ENCODE measurements around the gene FBXL13. TPM values are rescaled to one million over a fixed set of nuclear protein-coding genes. Genes with fewer than 3 reads are reported as not detected.

The FBXL13 gene
- total RNA-seq, 2 experiments from 2014 or later = 1.6 to 2.0 TPM

- Histone ChIP-seq H3K9me3 (ENCODE audit: low read length) (no peaks in the 10 kb centered on the region), H3K9me2 (ENCODE audit: insufficient read depth, low read length) (no peaks in the 10 kb centered on the region), H3K4me3 (ENCODE audit: low read depth, low read length, poor library complexity, severe bottlenecking) (no peak overlapping the region), H3K4me2 (ENCODE audit: low read length) (no peak overlapping the region), H3K27ac (ENCODE audit: low read depth, low read length, poor library complexity, severe bottlenecking) (no peak overlapping the region), H3K36me3 (ENCODE audit: insufficient read depth, low read length) (no peaks in the 10 kb centered on the region), H4K20me1 (ENCODE audit: insufficient read depth, low read length) (no peaks in the 10 kb centered on the region), H2AFZ (ENCODE audit: low read length) (no peak overlapping the region), H3K79me2 (ENCODE audit: insufficient read depth, low read depth, low read length) (no peaks in the 10 kb centered on the region), H3K4me1 (ENCODE audit: insufficient read depth, low read length, poor library complexity, severe bottlenecking) (no peaks in the 10 kb centered on the region)
- POLR2A ChIA-PET = interaction anchor here (1.1 to 1.4 kb wide), 2 partner anchors 11 to 13 kb away, joined by 3 read pairs; no protein-coding TSS in a partner anchor
- CTCF ChIA-PET (ENCODE audit: unreplicated experiment) = no interaction called here
- intact Hi-C loops (cut with micrococcal nuclease; ENCODE audit: unreplicated experiment) = no loop called here
- BruUV-seq (replicated peaks) = no TSS peak
- TF ChIP-seq, protein P1, sequence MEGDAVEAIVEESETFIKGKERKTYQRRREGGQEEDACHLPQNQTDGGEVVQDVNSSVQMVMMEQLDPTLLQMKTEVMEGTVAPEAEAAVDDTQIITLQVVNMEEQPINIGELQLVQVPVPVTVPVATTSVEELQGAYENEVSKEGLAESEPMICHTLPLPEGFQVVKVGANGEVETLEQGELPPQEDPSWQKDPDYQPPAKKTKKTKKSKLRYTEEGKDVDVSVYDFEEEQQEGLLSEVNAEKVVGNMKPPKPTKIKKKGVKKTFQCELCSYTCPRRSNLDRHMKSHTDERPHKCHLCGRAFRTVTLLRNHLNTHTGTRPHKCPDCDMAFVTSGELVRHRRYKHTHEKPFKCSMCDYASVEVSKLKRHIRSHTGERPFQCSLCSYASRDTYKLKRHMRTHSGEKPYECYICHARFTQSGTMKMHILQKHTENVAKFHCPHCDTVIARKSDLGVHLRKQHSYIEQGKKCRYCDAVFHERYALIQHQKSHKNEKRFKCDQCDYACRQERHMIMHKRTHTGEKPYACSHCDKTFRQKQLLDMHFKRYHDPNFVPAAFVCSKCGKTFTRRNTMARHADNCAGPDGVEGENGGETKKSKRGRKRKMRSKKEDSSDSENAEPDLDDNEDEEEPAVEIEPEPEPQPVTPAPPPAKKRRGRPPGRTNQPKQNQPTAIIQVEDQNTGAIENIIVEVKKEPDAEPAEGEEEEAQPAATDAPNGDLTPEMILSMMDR (conservative IDR thresholded peaks at IDR 0.05; ENCODE audit: low read length) = no peak
- no peak for TF ChIP-seq EZH2phosphoT487 (IDR thresholded peaks at IDR 0.05; ENCODE audit: borderline replicate concordance, low read depth, low read length)
- no peak for DNase-seq (ENCODE audit: low spot score)
Measured at GRCh38 chr7:102830197-102830596, 244.4 kb downstream of the FBXL13 start.

DNA sequence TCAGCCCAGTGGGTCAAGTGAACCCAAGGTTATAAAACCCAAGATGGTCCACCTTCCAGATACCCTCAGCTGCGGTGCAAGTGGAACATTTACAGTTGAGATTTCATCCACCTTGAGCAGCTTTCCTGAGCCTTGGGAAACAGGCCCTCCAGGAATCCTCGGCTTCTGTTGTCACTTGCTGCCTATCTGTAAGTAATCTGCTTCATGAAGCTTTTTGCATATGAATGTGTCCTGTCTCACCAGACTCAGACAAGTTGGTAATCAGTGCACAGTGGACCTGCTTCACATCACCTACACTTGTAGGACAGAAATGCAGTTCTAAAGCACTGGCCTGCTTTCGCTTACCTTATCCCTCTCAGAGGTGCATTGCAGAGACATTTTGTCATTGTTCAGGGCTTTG, 245.5 kb downstream of the FBXL13 start:
- no TSS peak for BruUV-seq (replicated peaks)
- H3K36me3 ChIP-seq (ENCODE audit: insufficient read depth, low read length) = no peaks in the 10 kb centered on the region
- no peaks in the 10 kb centered on the region for H3K79me2 ChIP-seq (ENCODE audit: insufficient read depth, low read depth, low read length)
- DNase-seq (ENCODE audit: low spot score) = no peak
- H3K27ac ChIP-seq (ENCODE audit: low read depth, low read length, poor library complexity, severe bottlenecking) = no peak overlapping the region
- TF ChIP-seq EZH2phosphoT487 (IDR thresholded peaks at IDR 0.05; ENCODE audit: borderline replicate concordance, low read depth, low read length) = no peak
- TF ChIP-seq, protein P1 (conservative IDR thresholded peaks at IDR 0.05; ENCODE audit: low read length) = no peak
- no peak overlapping the region for H3K4me2 ChIP-seq (ENCODE audit: low read length)
- no peaks in the 10 kb centered on the region for H4K20me1 ChIP-seq (ENCODE audit: insufficient read depth, low read length)
- intact Hi-C loops (cut with micrococcal nuclease; ENCODE audit: unreplicated experiment) = no loop called here
- no peaks in the 10 kb centered on the region for H3K9me2 ChIP-seq (ENCODE audit: insufficient read depth, low read length)
- no peak overlapping the region for H3K4me3 ChIP-seq (ENCODE audit: low read depth, low read length, poor library complexity, severe bottlenecking)
- no peak overlapping the region for H2AFZ ChIP-seq (ENCODE audit: low read length)
- POLR2A ChIA-PET = no interaction called here
- H3K9me3 ChIP-seq (ENCODE audit: low read length) = no peaks in the 10 kb centered on the region
- CTCF ChIA-PET (ENCODE audit: unreplicated experiment) = no interaction called here
- no peaks in the 10 kb centered on the region for H3K4me1 ChIP-seq (ENCODE audit: insufficient read depth, low read length, poor library complexity, severe bottlenecking)

GRCh38 chr7:102828286-102828685, 246.3 kb downstream of the FBXL13 start:
- no peaks in the 10 kb centered on the region for H3K36me3 ChIP-seq (ENCODE audit: insufficient read depth, low read length)
- no peaks in the 10 kb centered on the region for H3K79me2 ChIP-seq (ENCODE audit: insufficient read depth, low read depth, low read length)
- H3K9me3 ChIP-seq (ENCODE audit: low read length) = no peaks in the 10 kb centered on the region
- H3K9me2 ChIP-seq (ENCODE audit: insufficient read depth, low read length) = no peaks in the 10 kb centered on the region
- CTCF ChIA-PET (ENCODE audit: unreplicated experiment) = no interaction called here
- H2AFZ ChIP-seq (ENCODE audit: low read length) = no peak overlapping the region
- no peak overlapping the region for H3K27ac ChIP-seq (ENCODE audit: low read depth, low read length, poor library complexity, severe bottlenecking)
- H3K4me1 ChIP-seq (ENCODE audit: insufficient read depth, low read length, poor library complexity, severe bottlenecking) = no peaks in the 10 kb centered on the region
- no peak overlapping the region for H3K4me2 ChIP-seq (ENCODE audit: low read length)
- no peak overlapping the region for H3K4me3 ChIP-seq (ENCODE audit: low read depth, low read length, poor library complexity, severe bottlenecking)
- TF ChIP-seq EZH2phosphoT487 (IDR thresholded peaks at IDR 0.05; ENCODE audit: borderline replicate concordance, low read depth, low read length) = no peak
- TF ChIP-seq, protein P1 (conservative IDR thresholded peaks at IDR 0.05; ENCODE audit: low read length) = no peak
- intact Hi-C loops (cut with micrococcal nuclease; ENCODE audit: unreplicated experiment) = no loop called here
- DNase-seq (ENCODE audit: low spot score) = no peak
- POLR2A ChIA-PET = no interaction called here
- H4K20me1 ChIP-seq (ENCODE audit: insufficient read depth, low read length) = no peaks in the 10 kb centered on the region
- no TSS peak for BruUV-seq (replicated peaks)

Measured in OCI-LY7 (cell line).